T-helper 2 cell treated with Interferon-gamma antibody and Interleukin-4, amounts not matched to agents 5 μg/mL and 100 μg/mL, for 36 hours (primary cell): ENCODE results near the gene CHST11.

Experiments
- DNase-seq: peaks from one replicate; pipeline ENCODE4 v3.0.0; 2021; ENCODE audit warnings: low spot score
- H3K27ac Mint-ChIP-seq: one replicate; pipeline ENCODE4 v1.8.0; 2021; ENCODE audit warnings: mild to moderate bottlenecking, mixed read lengths
- H3K27me3 Mint-ChIP-seq: one replicate; pipeline ENCODE4 v1.8.0; 2021; ENCODE audit warnings: low read depth, mixed read lengths
- H3K36me3 Mint-ChIP-seq: one replicate; pipeline ENCODE4 v1.8.0; 2021; ENCODE audit warnings: low read depth, mixed read lengths
- H3K4me1 Mint-ChIP-seq: one replicate; pipeline ENCODE4 v1.8.0; 2021; ENCODE audit warnings: low read depth, mixed read lengths
- H3K4me3 Mint-ChIP-seq: one replicate; pipeline ENCODE4 v1.8.0; 2022; ENCODE audit warnings: mild to moderate bottlenecking, moderate library complexity, mixed read lengths
- H3K9me3 Mint-ChIP-seq: one replicate; pipeline ENCODE4 v1.8.0; 2021; ENCODE audit warnings: mixed read lengths

CHST11 gene

GRCh38 chr12:104720339-104721038 lies 263.7 kb downstream of the CHST11 start:
- Mint-ChIP-seq H3K27ac (peak overlapping the region; percentile 85), H3K27me3 (no peaks in the 10 kb centered on the region), H3K9me3 (no peaks in the 10 kb centered on the region), H3K36me3 (peaks cover 15% of the 10 kb centered on the region), H3K4me1 (peaks cover 53% of the 10 kb centered on the region), H3K4me3 (peak overlapping the region; percentile 74)
- DNase-seq = peak; percentile 68

- Mint-ChIP-seq H3K4me3 (peak overlapping the region; percentile 74), H3K4me1 (peaks cover 53% of the 10 kb centered on the region), H3K9me3 (no peaks in the 10 kb centered on the region), H3K27me3 (no peaks in the 10 kb centered on the region), H3K27ac (peak overlapping the region; percentile 85), H3K36me3 (peaks cover 19% of the 10 kb centered on the region)
- DNase-seq = no peak
These were observed 264.3 kb downstream of the CHST11 start for GRCh38 chr12:104721039-104721405.

DNA sequence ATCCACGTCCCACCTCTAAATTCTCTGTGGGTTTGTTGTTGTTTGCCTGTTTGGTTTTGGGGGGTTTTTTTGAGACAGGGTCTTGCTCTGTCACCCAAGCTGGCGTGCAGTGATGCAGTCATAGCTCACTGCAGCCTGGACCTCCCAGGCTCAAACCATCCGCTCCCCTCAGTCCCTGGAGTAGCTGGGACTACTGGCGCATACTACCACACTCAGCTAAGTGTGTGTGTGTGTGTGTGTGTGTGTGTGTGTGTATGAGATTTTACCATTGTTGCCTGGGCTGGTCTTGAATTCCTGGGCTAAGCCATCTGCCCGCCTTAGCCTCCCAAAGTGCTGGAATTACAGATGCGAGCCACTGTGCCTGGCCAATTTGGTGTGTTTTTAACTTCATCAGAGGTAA lies 265.2 kb downstream of the CHST11 start:
- peaks cover 18% of the 10 kb centered on the region for H3K36me3 Mint-ChIP-seq
- no peaks in the 10 kb centered on the region for H3K9me3 Mint-ChIP-seq
- peak overlapping the region; percentile 74 for H3K4me3 Mint-ChIP-seq
- no peaks in the 10 kb centered on the region for H3K27me3 Mint-ChIP-seq
- DNase-seq = no peak
- peak overlapping the region; percentile 85 for H3K27ac Mint-ChIP-seq
- peaks cover 58% of the 10 kb centered on the region for H3K4me1 Mint-ChIP-seq

DNA sequence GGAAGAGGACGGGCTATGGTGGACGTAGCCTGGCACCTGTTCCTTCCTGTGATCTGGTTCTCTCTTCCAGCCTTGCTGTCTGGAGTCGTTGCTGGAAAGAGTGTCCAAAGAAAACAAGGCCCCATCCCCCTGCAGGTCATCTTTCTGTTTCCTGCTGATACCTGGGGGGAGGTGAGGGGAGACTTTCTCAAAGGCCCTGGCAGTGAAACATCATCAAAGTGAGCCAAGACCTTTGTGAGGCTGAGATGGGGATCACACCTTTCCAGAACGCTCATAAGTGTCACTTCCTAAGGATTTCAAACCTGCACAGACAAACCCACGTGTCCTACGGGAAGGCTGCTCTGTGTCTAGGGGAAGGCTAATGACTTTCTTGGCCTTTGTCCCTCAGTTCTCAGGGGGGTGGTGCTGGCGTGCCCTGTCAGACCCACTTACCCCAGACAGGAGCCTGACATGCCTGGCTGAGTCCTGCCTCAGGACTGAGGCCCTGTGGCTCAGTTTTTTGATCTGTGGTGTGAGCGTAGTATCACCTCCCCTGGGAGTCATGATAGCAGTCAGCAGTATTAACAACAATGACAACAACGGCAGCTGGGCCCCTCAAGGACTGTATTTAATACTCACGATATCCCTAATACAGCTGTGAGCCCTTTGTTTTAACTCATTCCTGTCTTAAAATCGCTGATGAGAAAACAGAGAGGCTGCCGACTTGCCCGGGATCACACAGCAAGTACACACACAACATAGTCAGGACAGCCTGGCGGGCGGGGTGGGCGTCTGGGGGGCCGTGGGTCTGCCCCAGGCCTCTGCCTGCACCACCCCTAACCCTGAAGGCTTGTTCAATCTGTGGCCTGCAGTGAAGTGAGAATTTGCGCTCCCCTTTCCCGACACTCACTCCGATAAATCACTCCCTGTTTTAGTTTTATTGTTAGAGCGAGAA lies 266.1 kb downstream of the CHST11 start:
- Mint-ChIP-seq H3K4me3 (peak overlapping the region; percentile 74), H3K27me3 (no peaks in the 10 kb centered on the region), H3K27ac (peak overlapping the region; percentile 39), H3K4me1 (peaks cover 62% of the 10 kb centered on the region), H3K36me3 (peaks cover 18% of the 10 kb centered on the region), H3K9me3 (no peaks in the 10 kb centered on the region)
- DNase-seq = no peak

GRCh38 chr12:104723895-104724294 lies 267.1 kb downstream of the CHST11 start:
- no peaks in the 10 kb centered on the region for H3K27me3 Mint-ChIP-seq
- no peak for DNase-seq
- no peak overlapping the region for H3K4me3 Mint-ChIP-seq
- H3K4me1 Mint-ChIP-seq = peaks cover 62% of the 10 kb centered on the region
- no peaks in the 10 kb centered on the region for H3K9me3 Mint-ChIP-seq
- H3K27ac Mint-ChIP-seq = peak overlapping the region; percentile 33
- peaks cover 16% of the 10 kb centered on the region for H3K36me3 Mint-ChIP-seq

GRCh38 chr12:104724992-104725585 lies 268.3 kb downstream of the CHST11 start:
- Mint-ChIP-seq H3K27me3 (no peaks in the 10 kb centered on the region), H3K4me1 (peaks cover 60% of the 10 kb centered on the region), H3K4me3 (no peak overlapping the region), H3K36me3 (peaks cover 22% of the 10 kb centered on the region), H3K9me3 (no peaks in the 10 kb centered on the region), H3K27ac (no peak overlapping the region)
- no peak for DNase-seq

DNA sequence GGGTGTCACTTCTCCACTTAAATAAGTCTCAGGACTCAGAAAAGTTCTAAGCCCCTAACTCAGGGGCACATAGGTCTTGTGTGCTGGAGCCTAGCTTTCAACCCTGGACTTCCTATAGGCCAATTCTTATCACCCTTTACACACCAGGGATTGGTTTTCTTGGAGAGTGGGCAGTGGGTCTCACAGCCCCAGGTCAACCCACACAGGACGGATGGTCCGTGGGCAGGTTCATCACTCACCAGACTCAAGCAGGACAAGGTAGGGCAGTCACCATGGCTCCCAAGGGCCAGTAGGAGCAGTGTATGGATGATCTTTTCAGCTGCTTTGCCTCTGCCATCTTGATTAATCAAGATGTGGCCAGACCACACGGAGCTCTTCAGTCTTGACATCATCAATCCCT lies 268.9 kb downstream of the CHST11 start:
- Mint-ChIP-seq H3K27ac (no peak overlapping the region), H3K4me3 (no peak overlapping the region), H3K9me3 (no peaks in the 10 kb centered on the region), H3K27me3 (no peaks in the 10 kb centered on the region), H3K36me3 (peaks cover 22% of the 10 kb centered on the region), H3K4me1 (peaks cover 56% of the 10 kb centered on the region)
- DNase-seq = no peak

DNA sequence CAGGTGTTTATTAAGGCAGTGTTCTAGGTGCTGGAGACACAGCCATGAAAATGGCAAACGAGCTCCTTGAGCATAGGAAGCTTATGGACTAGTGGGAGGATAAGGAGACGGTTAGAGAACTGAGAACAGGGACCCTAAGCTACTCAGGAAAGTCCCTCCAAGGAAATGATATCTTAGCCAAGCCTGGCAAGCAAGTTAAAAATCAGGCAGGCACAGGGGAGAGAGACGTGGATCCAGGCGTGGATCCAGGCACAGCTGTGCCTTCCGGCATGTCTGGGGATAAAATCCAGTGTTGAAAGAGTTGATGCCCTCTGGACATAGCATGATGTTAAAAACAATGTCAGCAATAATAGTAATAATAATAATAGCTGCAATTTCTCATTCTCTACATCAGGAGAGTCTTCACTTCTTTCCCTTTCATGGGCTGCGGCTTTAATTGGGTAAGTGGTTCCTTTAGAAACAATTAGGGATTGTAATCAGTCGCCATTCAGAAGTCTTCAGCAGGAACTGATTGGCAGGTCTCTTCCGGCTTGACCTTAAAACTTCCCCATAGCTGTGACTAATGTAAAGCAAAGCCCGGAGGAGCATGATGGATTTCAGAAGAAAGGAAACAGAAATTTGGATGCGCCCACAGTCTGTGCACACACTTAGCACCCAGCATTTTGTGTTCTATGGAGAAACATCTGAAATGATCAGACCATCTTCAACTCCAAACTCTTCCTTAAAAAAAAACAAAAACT lies 271.1 kb downstream of the CHST11 start:
- peaks cover 43% of the 10 kb centered on the region for H3K4me1 Mint-ChIP-seq
- no peak overlapping the region for H3K4me3 Mint-ChIP-seq
- no peaks in the 10 kb centered on the region for H3K9me3 Mint-ChIP-seq
- H3K27ac Mint-ChIP-seq = peak overlapping the region; percentile 3
- peaks cover 15% of the 10 kb centered on the region for H3K36me3 Mint-ChIP-seq
- H3K27me3 Mint-ChIP-seq = no peaks in the 10 kb centered on the region
- no peak for DNase-seq

- peaks cover 42% of the 10 kb centered on the region for H3K4me1 Mint-ChIP-seq
- peaks cover 15% of the 10 kb centered on the region for H3K36me3 Mint-ChIP-seq
- H3K27me3 Mint-ChIP-seq = no peaks in the 10 kb centered on the region
- DNase-seq = no peak
- no peak overlapping the region for H3K4me3 Mint-ChIP-seq
- no peaks in the 10 kb centered on the region for H3K9me3 Mint-ChIP-seq
- H3K27ac Mint-ChIP-seq = no peak overlapping the region
These were observed 272.3 kb downstream of the CHST11 start for GRCh38 chr12:104729091-104729490.

DNA sequence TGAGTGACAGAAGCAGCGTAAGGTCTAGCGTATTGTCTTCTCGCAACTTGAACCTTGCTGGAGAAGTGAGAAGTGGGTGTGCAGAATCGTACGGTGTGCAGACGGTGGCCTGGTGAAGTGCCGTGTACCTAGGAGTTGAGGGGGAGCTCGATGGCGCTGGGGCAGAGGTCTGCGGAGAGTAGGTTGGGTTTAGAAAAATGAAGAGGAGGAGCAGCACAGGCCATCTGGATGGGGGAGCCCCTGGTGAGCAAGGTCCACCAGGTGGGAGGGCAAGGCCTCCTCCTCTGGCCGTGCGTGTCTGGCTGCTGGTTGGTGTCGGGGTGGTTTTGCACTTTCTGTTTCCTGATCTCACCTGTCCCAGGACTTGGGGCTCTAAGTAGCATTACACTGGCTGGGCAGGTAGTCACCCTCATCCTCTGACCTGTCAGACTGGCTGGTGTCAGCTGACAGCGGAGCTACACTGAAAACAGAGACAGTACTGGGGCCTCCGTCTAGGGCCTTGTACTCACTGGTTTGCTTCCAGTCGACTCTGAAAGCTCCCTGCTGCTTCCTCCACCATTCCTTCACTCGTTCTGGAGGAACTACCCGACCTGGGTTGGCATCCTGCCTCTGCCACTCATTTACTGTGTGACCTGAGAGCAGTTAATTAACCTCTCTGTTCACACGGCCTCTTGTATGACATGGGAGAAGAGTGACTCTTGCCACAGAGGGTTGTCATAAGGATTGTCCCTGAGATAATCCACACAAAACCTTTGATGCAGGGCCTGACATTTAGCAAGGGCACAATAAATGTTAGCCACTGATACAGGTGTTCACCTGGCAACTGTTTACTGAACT lies 273.1 kb downstream of the CHST11 start:
- no peaks in the 10 kb centered on the region for H3K9me3 Mint-ChIP-seq
- no peak overlapping the region for H3K4me3 Mint-ChIP-seq
- H3K36me3 Mint-ChIP-seq = peaks cover 15% of the 10 kb centered on the region
- peak overlapping the region; percentile 83 for H3K27ac Mint-ChIP-seq
- H3K4me1 Mint-ChIP-seq = peaks cover 45% of the 10 kb centered on the region
- H3K27me3 Mint-ChIP-seq = no peaks in the 10 kb centered on the region
- DNase-seq = no peak

DNA sequence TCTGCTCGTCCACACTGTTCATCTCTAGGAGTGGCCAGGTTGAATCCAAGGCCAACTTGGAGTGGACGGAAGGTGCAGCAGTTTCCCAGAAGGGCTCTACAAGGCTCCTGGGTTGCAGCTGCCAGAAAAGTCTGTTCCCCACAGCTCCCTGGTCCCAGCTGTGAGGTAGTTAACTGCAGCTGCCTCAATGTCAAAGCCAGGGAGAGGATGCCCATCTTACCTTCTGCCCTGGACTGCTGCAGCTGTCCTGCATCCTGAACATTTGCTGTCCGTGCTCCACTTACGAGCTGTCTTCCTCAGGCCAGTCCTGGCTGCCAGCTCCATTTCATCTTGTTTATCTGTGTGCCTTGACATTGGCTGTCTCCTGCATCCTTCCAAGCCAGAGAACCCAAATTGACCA lies 274.0 kb downstream of the CHST11 start:
- Mint-ChIP-seq H3K27ac (no peak overlapping the region), H3K9me3 (no peaks in the 10 kb centered on the region), H3K36me3 (peaks cover 12% of the 10 kb centered on the region), H3K4me3 (no peak overlapping the region), H3K27me3 (no peaks in the 10 kb centered on the region), H3K4me1 (peaks cover 54% of the 10 kb centered on the region)
- no peak for DNase-seq

DNA sequence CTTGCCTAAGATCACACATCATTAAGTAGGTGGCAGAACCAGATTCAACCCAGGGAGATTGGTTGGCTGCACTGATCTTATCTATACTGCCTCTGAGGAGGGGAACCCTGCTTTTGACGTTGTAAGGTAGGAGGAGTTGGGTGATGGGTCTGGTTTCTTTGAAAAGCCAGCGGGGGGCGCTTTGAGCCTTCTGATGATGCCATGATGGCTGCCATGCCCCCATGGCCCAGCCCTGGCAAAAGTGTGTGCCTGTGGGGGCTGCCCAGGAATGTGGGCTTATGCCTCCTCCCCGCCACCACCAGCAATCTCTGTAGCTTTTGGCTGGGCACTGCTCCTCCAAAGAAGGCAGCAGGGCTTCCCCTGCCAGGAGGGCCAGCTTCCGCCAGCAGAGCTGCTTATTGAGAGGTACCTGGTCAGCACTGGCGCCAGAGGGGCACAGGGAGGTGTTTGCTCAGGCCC lies 277.0 kb downstream of the CHST11 start:
- Mint-ChIP-seq H3K27ac (no peak overlapping the region), H3K4me1 (peaks cover 65% of the 10 kb centered on the region), H3K9me3 (no peaks in the 10 kb centered on the region), H3K4me3 (no peak overlapping the region), H3K36me3 (peaks cover 8% of the 10 kb centered on the region), H3K27me3 (no peaks in the 10 kb centered on the region)
- DNase-seq = peak; percentile 35
